H9 (cell line): Measurements from ENCODE around the gene ENDOU. TPM values are rescaled to one million over a fixed set of nuclear protein-coding genes. Genes with fewer than 3 reads are reported as not detected.
A peak's percentile ranks its signal among the peaks of the same experiment; 100 is the strongest.

Experiments
- DNase-seq: peaks from one replicate; pipeline ENCODE4 v3.0.0-alpha.2; 2017
- H2AFZ ChIP-seq: one replicate; pipeline ENCODE4 v1.6.1; 2013; ENCODE audit warnings: mild to moderate bottlenecking, low read length, control low read depth, moderate library complexity
- H2AK5ac ChIP-seq: 2 replicates; pipeline ENCODE4 v1.6.1; 2013; ENCODE audit warnings: low read length, control low read depth, mixed read lengths; ENCODE audit not compliant: insufficient read length
- H2BK120ac ChIP-seq: one replicate; pipeline ENCODE4 v1.6.1; 2013; ENCODE audit warnings: low read depth, mild to moderate bottlenecking, low read length, control low read depth, inconsistent platforms; ENCODE audit not compliant: poor library complexity, severe bottlenecking
- H2BK12ac ChIP-seq: 2 replicates; pipeline ENCODE4 v1.6.1; 2013; ENCODE audit warnings: low read length, control low read depth, mixed read lengths, low read depth; ENCODE audit not compliant: insufficient read length
- H2BK15ac ChIP-seq: 2 replicates; pipeline ENCODE4 v1.6.1; 2013; ENCODE audit warnings: low read depth, low read length, control low read depth
- H2BK20ac ChIP-seq: one replicate; pipeline ENCODE4 v1.6.1; 2013; ENCODE audit warnings: low read depth, mild to moderate bottlenecking, low read length, control low read depth, inconsistent platforms; ENCODE audit not compliant: poor library complexity, severe bottlenecking
- H2BK5ac ChIP-seq: 2 replicates; pipeline ENCODE4 v1.6.1; 2013; ENCODE audit warnings: low read length, control low read depth, mixed read lengths; ENCODE audit not compliant: insufficient read length
- H3K14ac ChIP-seq: 2 replicates; pipeline ENCODE4 v1.6.1; 2013; ENCODE audit warnings: low read length, control low read depth; ENCODE audit not compliant: insufficient read depth
- H3K18ac ChIP-seq: 2 replicates; pipeline ENCODE4 v1.6.1; 2013; ENCODE audit warnings: low read depth, mild to moderate bottlenecking, mixed read lengths, low read length, control low read depth; ENCODE audit not compliant: insufficient read length
- H3K23ac ChIP-seq: 2 replicates; pipeline ENCODE4 v1.6.1; 2013; ENCODE audit warnings: low read length, control low read depth, mixed read lengths, low read depth; ENCODE audit not compliant: insufficient read length
- H3K23me2 ChIP-seq: 2 replicates; pipeline ENCODE4 v1.6.1; 2013; ENCODE audit warnings: low read depth, mild to moderate bottlenecking, mixed read lengths, low read length, control low read depth; ENCODE audit not compliant: insufficient read length, poor library complexity, severe bottlenecking
- H3K27ac ChIP-seq: 2 replicates; pipeline ENCODE4 v1.5.1; 2013; ENCODE audit warnings: low read length, control low read depth, mixed read lengths, low read depth; ENCODE audit not compliant: insufficient read length
- H3K27me3 ChIP-seq: 2 replicates; pipeline ENCODE4 v1.6.1; 2013; ENCODE audit warnings: low read length, control low read depth, inconsistent platforms; ENCODE audit not compliant: insufficient read depth
- H3K4ac ChIP-seq: 2 replicates; pipeline ENCODE4 v1.6.1; 2013; ENCODE audit warnings: low read depth, mild to moderate bottlenecking, control low read depth, inconsistent platforms, low read length, moderate library complexity
- H3K4me1 ChIP-seq: 2 replicates; pipeline ENCODE4 v1.6.1; 2013; ENCODE audit warnings: low read length, control low read depth, inconsistent platforms; ENCODE audit not compliant: insufficient read depth
- H3K4me2 ChIP-seq: 2 replicates; pipeline ENCODE4 v1.6.1; 2013; ENCODE audit warnings: low read length, control low read depth, mixed read lengths; ENCODE audit not compliant: insufficient read length, insufficient read depth
- H3K56ac ChIP-seq: 2 replicates; pipeline ENCODE4 v1.6.1; 2013; ENCODE audit warnings: low read depth, mild to moderate bottlenecking, mixed read lengths, low read length, control low read depth; ENCODE audit not compliant: insufficient read length
- H3K79me1 ChIP-seq: 2 replicates; pipeline ENCODE4 v1.6.1; 2013; ENCODE audit warnings: low read depth, mild to moderate bottlenecking, moderate library complexity, low read length, control low read depth, inconsistent platforms; ENCODE audit not compliant: insufficient read depth, poor library complexity, severe bottlenecking
- H3K79me2 ChIP-seq: 2 replicates; pipeline ENCODE4 v1.6.1; 2013; ENCODE audit warnings: low read length, control low read depth, inconsistent platforms; ENCODE audit not compliant: insufficient read depth
- H3K9ac ChIP-seq: 2 replicates; pipeline ENCODE4 v1.6.1; 2013; ENCODE audit warnings: low read length, control low read depth, mixed read lengths; ENCODE audit not compliant: insufficient read length; ENCODE audit errors: extremely low read depth
- H3K9me3 ChIP-seq: one replicate; pipeline ENCODE4 v1.6.1; 2013; ENCODE audit warnings: low read depth, low read length, inconsistent platforms; ENCODE audit not compliant: control insufficient read depth
- H3T11ph ChIP-seq: one replicate; pipeline ENCODE4 v1.6.1; 2013; ENCODE audit warnings: mild to moderate bottlenecking, low read length, control low read depth, inconsistent platforms
- H4K20me1 ChIP-seq: one replicate; pipeline ENCODE4 v1.6.1; 2013; ENCODE audit not compliant: control insufficient read depth, insufficient read length, insufficient read depth
- H4K5ac ChIP-seq: 2 replicates; pipeline ENCODE4 v1.6.1; 2013; ENCODE audit warnings: low read depth, mild to moderate bottlenecking, mixed read lengths, low read length, control low read depth; ENCODE audit not compliant: insufficient read length
- H4K8ac ChIP-seq: replicated peaks from 2 replicates; pipeline ENCODE4 v1.6.1; 2013; ENCODE audit warnings: low read length, control low read depth, mixed read lengths, low read depth; ENCODE audit not compliant: insufficient read length
- H4K91ac ChIP-seq: 2 replicates; pipeline ENCODE4 v1.6.1; 2013; ENCODE audit warnings: low read depth, mild to moderate bottlenecking, moderate library complexity, mixed read lengths, low read length, control low read depth; ENCODE audit not compliant: insufficient read length
- H3K27ac Mint-ChIP-seq, 3 experiments: 2 replicates in 2 of 3; 3 replicates in 1 of 3; pipeline ENCODE4 v1.8.0; 2020 to 2021; ENCODE audit warnings: mixed read lengths in 3 of 3, mild to moderate bottlenecking in 1 of 3, moderate library complexity in 1 of 3
- H3K27me3 Mint-ChIP-seq: 2 replicates; pipeline ENCODE4 v1.8.0; 2021; ENCODE audit warnings: low read depth, mild to moderate bottlenecking, moderate library complexity, mixed read lengths
- H3K36me3 Mint-ChIP-seq, 3 experiments: 2 replicates in 2 of 3; 3 replicates in 1 of 3; pipeline ENCODE4 v1.8.0; 2020 to 2021; ENCODE audit warnings: low read depth in 3 of 3, mixed read lengths in 3 of 3; ENCODE audit not compliant: insufficient read depth in 1 of 3
- H3K4me1 Mint-ChIP-seq, 2 experiments: 2 replicates each; pipeline ENCODE4 v1.8.0; 2020; ENCODE audit warnings: mixed read lengths in 2 of 2
- H3K4me3 Mint-ChIP-seq, 2 experiments: 2 replicates in 1 of 2; 3 replicates in 1 of 2; pipeline ENCODE4 v1.8.0; 2020 to 2021; ENCODE audit warnings: mild to moderate bottlenecking in 2 of 2, mixed read lengths in 2 of 2, moderate library complexity in 1 of 2
- H3K9me3 Mint-ChIP-seq, 2 experiments: 2 replicates in 1 of 2; 3 replicates in 1 of 2; pipeline ENCODE4 v1.8.0; 2020; ENCODE audit warnings: mild to moderate bottlenecking in 2 of 2, mixed read lengths in 2 of 2, moderate library complexity in 1 of 2
- WGBS: extraction: QIAGEN DNeasy Blood & Tissue Kit; methylation state at CpG from one replicate; pipeline ENCODE4 v1.1.7; 2013; ENCODE audit warnings: missing lambda C conversion rate, low lambda C conversion rate, mixed read lengths; ENCODE audit not compliant: insufficient read length; ENCODE audit errors: extremely low coverage; 5-methylcytosine and 5-hydroxymethylcytosine counted together
- total RNA-seq: library from RNA; stranded (reverse); gene quantifications from 2 replicates; pipeline ENCODE4 v1.2.1, GENCODE V29; 2021
- TF ChIP-seq, protein P1 (sequence below): fragments of 200-600 bp; sonication (generic); conservative IDR thresholded peaks from 3 replicates; pipeline ENCODE4 v1.8.0; 2021; ENCODE audit warnings: antibody characterized with exemption, mild to moderate bottlenecking

Gene ENDOU
- total RNA-seq, 1 experiment from 2014 or later = not detected

- Histone ChIP-seq H2BK20ac (no peak overlapping the region), H3K27ac (no peak overlapping the region), H4K8ac (no peak overlapping the region), H2BK120ac (no peak overlapping the region), H2BK15ac (no peak overlapping the region), H3K79me2 (peaks cover 7% of the 10 kb centered on the region; the same call in 1 of the 2 replicates), H3K18ac (no peak overlapping the region), H3K23me2 (peaks cover 6% of the 10 kb centered on the region), H3K27me3 (no peaks in the 10 kb centered on the region), H3K4me1 (no peaks in the 10 kb centered on the region; the same call in 1 of the 2 replicates), H3T11ph (no peak overlapping the region), H3K56ac (no peak overlapping the region), H2AFZ (no peak overlapping the region), H3K4ac (no peak overlapping the region), H4K20me1 (no peaks in the 10 kb centered on the region), H2BK5ac (no peak overlapping the region), H3K9me3 (no peaks in the 10 kb centered on the region), H3K9ac (peak overlapping the region; percentile 82), H3K23ac (no peak overlapping the region), H4K91ac (no peak overlapping the region), H2BK12ac (no peak overlapping the region), H3K14ac (no peak overlapping the region), H4K5ac (no peak overlapping the region), H2AK5ac (no peak overlapping the region), H3K79me1 (no peaks in the 10 kb centered on the region), H3K4me2 (peak overlapping the region; percentile 96)
- no peak for DNase-seq
- Mint-ChIP-seq H3K36me3 (peaks cover 2 to 25% (median 24%) of the 10 kb centered on the region in 3 experiments), H3K4me1 (peaks cover 20 to 23% of the 10 kb centered on the region in 2 experiments), H3K27me3 (no peaks in the 10 kb centered on the region), H3K4me3 (peak overlapping the region; percentile 83 to 92), H3K9me3 (no peaks in the 10 kb centered on the region), H3K27ac (peak overlapping the region in 2 of 3 experiments; percentile 18 to 77; a peak in 3 of 7 replicates)
- TF ChIP-seq, protein P1, sequence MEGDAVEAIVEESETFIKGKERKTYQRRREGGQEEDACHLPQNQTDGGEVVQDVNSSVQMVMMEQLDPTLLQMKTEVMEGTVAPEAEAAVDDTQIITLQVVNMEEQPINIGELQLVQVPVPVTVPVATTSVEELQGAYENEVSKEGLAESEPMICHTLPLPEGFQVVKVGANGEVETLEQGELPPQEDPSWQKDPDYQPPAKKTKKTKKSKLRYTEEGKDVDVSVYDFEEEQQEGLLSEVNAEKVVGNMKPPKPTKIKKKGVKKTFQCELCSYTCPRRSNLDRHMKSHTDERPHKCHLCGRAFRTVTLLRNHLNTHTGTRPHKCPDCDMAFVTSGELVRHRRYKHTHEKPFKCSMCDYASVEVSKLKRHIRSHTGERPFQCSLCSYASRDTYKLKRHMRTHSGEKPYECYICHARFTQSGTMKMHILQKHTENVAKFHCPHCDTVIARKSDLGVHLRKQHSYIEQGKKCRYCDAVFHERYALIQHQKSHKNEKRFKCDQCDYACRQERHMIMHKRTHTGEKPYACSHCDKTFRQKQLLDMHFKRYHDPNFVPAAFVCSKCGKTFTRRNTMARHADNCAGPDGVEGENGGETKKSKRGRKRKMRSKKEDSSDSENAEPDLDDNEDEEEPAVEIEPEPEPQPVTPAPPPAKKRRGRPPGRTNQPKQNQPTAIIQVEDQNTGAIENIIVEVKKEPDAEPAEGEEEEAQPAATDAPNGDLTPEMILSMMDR = no peak
- WGBS = no CpG with 5 or more reads among the region's 9 CpGs
These were observed 20.6 kb downstream of the ENDOU start for GRCh38 chr12:47704719-47705118.
